Inflammatory macrophage (primary cell): ENCODE data around the gene LRIG3.

Experiments used
- DNase-seq, 2 donors: peaks; one replicate each; pipeline ENCODE4 v3.0.0-alpha.2; 2020 to 2022

Gene LRIG3

DNA sequence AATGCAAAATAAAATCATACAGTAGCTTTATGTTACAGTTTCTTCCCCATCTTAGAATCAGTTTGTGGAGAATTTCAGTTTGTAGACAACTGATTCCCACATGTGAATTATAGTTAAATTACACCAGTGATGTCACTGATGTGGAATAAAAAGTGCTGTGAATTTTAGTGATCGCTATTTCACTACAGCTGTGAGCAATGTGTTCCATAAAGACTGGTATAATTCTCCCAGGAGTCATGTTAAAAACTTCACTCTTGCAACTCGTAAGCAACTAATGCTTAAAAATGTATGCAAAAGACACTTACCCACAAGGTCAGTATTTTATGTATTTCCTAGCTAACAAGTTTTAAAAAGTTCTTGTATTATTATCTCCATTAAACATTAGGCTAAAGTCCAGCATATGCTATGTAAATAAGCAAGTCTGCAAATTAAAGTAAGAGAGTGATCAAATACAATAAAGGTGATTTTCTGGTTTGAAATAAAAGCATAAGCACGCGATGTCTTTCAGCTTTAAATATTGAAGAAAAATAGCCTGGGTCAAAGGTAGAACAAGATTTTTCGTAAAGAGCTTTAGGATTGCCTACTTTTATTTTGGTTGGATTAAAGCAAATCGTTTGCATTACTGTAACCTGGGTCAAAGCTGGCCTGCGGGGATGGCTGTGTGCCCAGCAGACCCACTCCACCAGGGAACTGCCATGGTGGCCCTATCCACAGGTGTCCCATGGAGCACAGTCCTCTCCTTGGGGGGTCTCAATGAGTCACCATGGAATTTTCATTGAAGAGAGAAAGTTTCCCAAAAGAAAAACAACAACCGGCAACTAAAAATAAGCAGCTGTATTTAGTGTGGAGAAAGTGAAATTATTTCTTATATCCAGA is 12.7 kb upstream of the LRIG3 start:
- no peak for DNase-seq

DNA sequence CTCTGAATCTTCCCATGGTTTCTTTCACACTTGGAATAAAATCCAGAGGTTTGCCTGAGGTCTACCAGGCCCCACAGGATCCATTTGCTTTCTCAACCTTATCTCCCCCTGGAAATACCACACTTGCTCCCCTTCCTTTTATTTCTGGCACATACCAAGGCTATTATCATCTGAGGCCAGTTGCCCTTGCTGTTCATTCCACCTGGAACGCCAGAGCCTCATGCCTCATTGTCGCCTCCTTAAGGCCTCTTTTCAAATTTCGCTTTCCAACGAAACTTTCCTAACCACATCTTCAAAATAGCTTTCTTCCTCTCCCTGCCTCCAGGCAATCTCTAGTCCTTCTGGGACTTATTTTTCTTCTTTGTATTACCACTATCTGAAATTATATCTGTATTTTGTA is 11.2 kb upstream of the LRIG3 start:
- DNase-seq = no peak

DNA sequence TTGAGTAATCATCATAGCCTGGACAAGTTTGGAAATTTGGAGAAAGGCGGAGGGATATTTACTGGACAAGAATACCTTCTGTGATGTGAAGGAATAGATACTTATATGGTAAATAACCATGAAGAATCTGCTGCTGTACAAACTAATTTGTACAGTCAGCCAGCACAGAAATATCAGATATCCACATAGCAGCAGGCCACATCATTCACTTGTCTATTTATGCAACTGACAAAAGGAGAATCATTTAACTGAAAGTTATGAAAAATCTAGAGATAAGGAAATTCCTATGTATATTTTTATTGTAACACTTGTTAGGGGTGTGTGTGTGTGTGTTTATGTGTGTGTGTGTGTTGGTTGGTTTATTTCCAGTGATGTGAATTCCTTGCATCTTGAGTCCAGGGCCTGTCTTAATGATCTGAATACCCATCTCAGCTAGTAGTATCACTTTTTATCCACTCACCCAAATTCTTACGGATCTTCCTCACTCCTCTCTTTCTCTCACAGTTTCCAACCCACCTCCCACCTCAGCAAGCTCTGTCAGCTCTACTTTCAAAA is 10.5 kb upstream of the LRIG3 start:
- DNase-seq = no peak

DNA sequence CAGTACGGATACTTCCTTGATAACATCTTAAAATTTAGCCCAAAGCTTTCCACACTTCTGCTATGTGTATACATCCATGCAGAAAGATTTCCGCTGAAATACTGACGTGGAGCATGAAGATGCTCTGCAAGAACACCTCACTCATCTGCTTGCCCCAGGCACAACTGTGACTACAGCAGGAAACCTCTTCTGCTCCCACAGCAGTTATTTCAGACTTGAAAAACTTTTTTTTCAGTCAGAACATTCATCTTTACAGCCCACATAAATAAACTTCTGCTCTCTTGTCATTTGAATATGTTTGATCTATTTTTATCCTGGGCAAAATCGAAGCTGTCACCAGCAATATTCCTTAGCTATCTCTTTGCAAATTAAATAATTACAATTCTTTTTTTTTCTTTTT is 6.8 kb upstream of the LRIG3 start:
- DNase-seq = no peak

DNA sequence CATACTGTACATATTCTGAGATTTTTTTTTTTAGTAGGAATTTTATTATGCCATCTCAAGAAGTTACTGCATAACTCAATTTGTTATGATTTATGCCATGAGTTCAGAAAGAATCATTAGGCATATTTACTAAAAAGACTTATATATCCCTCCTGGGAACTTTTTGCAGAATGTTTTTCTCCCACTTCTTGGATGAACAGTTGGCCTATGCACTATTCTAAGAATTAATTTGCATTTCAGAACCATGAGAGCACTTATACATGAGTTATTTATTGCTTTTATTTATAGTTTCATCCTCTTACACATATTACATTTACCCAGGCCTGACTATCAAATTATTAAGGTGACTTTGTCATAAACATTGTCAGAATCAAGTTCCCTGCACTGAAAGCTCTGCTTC is 6.3 kb upstream of the LRIG3 start:
- DNase-seq = no peak

DNA sequence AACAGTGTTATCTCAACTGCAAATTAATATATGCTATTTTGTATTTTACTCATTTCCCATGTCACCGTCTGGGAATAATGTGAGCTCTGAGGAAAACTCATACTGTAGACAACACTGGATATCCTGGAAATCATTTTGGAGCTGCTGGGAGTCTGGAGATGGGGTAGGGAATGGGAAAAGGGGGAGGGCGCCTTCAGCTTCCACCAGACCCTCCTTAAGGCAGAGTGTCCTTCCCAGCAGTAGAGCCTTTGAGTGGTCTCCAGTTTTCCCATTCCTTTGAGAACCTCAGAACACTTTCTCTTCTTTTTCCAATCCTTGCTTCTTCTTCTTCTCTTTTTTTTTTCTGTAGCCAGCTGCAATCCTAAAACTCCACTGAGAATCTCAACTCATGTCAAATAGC is 5.4 kb upstream of the LRIG3 start:
- DNase-seq = no peak

DNA sequence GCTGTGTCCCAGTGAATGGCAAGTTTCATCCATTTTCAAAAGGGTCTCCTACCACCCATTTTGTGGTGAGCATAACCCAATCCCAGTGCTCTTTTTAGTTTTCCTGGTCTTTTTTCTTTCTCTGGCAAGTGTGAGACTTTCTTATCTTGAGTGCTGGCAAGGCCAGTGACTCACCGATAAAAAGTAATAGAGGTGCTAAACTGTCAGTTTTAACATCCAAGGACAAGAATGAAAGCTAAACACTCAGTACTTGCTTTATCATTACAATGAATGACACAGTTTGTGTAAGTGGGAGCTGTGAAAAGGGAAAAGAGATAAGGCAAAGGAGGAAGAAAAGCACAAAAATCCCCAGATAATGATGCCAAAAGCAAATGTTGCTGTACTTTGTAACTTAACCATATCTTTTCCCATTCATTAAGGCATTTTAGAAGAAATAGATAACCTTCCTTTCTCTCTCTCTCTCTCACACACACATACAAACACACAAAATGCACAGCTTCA is 4.9 kb upstream of the LRIG3 start:
- DNase-seq = no peak

DNA sequence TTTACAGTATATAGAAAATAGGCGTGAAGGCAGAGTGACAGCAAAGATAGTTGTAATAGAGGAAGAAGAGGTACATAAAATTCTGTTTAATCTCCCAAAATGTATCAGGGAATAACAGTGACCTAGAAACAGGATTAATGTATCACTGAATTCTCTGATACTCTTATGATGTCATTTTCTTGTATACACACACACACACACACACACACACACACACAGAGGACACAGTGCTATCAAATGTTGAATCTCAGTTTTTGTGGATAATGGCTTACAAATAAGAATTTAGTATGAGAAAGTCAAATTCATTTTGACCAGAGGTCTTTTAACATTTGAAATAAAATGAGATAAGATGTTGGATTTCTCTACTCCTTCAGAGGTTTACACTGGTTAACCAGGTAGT is 4.3 kb upstream of the LRIG3 start:
- DNase-seq = no peak

DNA sequence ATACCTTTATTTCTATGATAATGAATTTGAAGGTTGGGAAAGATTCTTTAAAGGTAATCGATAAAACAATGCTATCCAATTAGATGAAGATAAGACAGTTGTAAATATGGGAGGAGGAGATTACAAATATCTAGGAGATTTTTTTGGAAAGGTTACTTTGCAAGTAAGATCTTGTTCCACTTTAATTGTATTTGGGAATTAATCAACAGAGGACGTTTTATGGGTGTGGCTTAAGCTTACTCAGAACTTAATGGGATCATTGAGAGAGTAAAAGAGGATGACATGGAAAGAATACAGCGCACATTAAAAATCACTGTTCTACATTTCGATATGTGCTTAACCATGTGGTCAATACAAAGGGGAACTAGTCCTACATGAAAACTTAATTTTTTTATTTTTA is 3.5 kb upstream of the LRIG3 start:
- no peak for DNase-seq

DNA sequence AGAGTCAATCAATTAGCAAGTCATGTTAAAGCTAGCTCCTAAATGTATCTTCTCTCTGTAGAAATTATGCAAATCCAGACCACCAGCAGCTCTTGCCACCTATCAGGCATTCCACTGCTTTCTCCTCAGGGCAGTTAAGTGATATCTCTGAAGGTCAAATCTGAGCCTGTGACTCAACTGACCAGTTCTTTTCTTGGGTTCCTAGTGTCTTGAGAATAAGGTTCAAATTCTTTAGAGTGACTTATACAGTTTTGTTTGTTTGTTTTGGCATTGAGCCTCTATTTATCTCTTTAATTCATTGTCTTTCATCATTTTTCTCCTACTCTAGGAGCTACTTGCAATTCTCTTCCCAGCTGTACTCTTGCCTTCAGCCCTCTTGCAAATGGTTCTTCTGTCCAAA is 2.5 kb upstream of the LRIG3 start:
- DNase-seq = no peak

DNA sequence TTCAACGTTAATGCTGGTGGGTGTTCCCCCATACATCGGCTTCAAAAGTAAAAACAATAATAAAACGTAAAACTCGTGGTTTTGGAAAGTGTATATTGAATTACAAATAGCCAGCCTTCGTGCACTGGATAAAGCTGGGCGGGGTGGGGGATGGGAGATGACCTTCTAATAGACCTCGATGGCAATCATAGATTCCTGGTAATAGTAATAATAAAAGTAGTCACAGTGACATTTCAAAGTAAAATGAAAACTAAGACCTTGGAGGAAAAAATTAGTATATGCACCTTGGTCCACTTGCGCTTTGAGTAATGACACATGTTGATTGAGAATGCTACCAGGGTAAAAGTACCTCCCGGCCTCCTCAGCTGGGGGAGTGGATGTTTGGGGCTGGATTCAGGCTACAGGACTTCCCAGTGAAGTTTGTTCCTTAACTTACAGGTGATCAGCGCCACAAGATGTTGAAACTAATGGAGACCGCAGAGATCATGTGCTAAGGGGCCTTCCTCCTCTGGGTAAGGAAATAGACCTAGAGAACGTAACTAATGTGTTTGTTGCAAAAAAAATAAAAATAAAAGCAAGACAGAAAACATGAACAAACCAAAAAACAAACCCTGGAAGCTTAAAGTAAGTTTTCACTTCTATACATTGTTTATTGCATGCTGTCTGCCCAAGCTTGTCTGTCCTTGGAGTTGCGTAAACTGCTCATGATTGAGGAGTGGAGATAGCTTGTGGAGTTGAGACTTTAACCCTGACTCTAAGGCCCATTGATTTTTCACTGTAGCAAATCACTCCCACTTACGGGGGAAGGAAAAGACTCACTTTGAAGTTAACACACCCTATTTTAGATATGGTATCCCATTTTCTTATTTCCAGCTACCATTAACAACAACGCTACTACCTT is 907 bp upstream of the LRIG3 start:
- no peak for DNase-seq

DNA sequence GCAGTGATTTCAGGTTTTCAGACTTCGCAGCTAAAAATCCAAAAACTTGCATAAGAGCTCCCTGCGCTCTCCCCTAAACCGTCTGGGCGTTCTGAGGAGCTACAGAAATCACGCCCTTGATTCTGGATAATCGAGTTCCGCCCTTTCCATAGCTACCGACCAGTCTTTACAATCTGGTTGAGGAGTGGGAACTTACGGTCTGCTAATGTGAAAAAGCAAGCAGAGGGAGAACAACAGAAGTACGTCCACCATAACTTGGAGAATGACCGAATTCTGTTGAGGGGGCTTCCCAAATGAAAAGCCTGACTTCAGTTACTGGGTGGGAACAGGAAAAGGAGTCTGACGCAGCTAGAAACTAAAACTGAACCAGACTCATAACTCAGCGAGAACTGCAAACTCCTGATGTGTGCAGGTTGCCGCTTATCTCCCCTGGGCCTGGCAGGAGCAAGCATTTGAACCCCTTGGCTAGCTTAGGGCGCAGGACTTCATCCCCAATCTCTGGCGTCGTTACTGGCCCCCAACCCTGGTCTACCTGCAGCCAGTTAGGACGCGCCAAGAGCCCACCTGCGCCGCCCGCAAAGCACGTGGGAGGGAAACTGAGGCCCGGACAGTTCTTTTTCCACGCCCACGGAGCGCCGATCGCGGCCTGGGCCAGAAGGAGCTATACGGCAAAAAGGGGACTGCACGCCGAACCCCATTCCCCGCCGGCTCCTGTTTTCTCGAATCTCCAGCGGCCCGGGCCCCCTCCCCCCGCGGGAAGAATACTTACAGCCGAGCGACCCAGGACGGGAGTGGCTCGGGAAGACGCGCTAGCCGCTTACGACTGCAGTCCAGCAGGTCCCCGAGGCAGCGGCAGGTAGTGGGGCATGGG is 838 bp downstream of the LRIG3 start:
- no peak for DNase-seq

DNA sequence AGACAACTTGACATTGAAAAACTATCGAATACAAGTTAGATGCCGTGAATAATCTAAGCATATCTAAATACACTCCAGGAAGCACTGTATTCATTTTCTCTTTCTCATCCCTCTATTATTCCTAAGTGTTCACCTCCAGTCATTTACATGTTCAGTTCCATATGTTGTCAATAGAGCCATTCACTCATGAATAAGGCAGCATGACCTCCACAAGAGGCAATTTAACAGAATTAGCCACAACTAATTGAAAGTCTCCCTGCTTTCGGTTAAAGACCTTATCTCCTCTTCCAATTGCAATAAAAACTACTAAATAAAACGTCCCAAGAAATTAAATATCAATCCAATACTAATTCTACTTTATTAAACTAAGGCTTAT is 1.8 kb downstream of the LRIG3 start:
- no peak for DNase-seq

DNA sequence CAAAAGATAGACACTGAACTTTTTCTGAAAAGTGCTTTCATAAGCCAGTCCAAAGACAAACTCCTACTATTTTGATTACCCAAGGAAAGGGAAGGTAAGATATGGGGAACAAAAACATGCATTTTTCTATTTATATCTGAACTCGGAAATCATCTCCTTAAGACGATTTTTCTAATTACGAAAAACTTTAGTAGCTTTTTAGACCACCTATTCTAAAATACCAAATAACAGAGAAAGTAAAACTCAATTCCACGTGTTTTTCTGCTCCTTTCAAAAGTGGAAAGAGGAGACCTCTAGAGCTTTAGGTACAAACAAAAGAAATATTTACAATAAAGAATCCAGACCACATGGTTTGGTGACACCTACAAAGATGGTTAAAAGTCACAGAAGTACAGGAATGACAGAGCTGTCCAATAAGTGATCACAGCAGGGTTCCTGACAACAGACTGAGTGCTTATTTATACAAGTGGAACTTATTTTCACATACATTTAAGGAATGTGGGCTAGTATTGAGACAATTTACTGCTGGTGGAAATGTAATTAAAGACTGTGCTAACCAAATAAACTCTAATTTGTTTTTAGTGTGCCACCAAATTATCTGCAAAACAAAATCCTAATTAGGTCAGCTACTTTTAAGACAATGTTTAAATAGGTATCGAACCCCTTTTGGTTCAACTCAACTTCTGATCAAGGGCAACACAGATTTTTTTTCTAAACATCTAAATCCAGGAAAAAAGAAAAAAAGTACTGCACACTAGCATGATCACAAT is 2.4 kb downstream of the LRIG3 start:
- no peak for DNase-seq

DNA sequence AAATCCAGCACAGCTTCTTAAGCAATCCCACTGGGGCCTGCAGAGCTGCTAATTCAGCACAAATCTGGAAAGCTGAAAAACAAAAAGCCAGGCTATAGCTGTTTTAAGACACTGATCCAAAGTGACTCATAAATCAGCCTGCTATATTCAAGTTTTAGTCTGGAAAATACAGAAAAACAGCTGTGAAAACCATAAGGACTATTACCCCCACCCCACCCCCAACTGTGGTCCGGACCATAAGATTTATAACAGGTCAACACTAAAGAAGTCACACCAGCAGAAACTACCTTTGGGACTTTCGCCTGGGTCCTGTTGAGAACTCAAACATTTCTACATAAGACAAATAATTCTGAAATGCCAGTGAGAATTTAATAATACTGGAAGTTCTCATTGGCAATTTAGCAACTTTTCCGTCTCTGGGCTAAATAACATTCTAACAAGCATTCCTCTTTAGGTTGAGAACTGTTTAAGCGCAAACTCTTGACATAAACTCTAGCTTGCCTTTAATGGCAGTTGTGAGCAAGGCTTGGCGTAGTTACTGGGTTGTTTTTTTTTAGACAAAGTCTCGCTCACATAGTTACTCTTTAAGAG is 3.3 kb downstream of the LRIG3 start:
- no peak for DNase-seq

DNA sequence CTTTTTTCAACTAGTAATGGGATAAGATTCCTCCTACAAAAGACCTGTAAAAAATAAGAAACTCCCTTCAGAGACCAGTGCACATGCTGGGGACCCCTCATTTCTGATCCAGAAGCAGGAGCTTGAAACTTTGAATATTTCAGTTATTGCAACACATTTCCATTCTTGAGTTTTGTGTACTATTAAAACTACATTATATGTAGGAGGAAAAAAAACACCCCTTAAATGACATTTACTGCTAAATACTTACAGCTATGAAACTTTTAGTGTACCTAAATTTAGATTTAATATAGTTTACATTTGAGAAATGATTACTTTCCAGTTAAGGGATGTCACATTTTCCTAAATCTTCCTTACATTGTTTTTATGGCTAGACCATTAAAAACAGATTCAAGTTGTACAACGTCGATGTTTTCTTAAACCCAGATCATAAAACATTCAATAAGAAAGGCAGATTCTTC is 4.1 kb downstream of the LRIG3 start:
- DNase-seq = no peak

DNA sequence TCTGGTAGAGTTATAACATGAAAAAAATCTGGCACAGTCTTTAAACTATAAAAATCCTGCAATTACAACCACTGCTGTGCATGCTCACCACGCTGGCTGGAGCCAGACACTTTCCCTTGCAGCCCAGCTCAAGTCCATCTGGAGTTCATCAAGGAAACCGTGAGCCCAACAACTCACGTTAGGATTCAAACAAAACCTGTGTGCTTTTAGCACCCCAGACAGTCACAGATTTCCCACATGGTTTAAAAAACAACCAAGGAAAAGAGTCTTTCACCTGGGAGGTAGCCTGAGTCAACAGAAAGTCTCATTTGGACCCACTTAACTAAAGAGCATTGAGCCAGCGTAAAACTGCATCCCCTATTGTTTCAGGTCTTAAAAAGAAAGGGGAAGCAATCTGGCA is 4.7 kb downstream of the LRIG3 start:
- no peak for DNase-seq

DNA sequence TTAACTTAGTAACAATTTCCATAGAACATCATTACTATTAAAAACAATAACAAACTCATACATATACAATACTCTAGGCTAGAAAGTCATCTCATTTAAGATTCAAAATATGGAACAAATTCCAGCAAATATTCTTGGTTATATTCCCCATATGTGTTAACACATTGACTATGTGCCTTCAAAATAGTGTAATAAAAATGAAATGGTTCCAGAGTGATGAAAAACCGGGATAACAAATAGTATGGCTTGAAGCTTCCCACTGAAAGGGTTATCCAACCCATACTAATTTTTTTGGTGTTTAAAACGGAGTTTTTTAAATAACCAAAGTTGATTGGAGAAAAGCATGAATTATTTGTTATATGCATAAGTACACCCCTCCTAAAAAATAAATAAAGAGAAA is 5.3 kb downstream of the LRIG3 start:
- no peak for DNase-seq

DNA sequence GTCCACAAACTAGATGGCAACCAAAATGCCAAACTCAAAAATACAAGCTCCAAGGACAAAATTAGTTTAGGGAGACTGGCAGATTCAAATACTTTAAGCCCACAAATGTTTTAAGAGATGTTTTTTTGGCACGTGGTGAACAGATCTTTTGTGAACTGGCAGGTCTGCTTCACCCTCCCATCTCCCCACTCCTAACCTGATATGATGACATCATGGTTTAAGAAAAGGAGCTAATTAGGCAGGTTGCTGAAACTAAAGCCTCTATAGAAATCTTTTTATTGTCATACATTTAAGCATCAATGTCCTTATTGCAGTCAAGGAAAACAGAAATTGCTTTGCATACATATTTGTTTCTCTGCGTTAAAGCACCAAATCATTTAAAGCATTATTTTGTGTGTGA is 5.8 kb downstream of the LRIG3 start:
- DNase-seq = no peak

DNA sequence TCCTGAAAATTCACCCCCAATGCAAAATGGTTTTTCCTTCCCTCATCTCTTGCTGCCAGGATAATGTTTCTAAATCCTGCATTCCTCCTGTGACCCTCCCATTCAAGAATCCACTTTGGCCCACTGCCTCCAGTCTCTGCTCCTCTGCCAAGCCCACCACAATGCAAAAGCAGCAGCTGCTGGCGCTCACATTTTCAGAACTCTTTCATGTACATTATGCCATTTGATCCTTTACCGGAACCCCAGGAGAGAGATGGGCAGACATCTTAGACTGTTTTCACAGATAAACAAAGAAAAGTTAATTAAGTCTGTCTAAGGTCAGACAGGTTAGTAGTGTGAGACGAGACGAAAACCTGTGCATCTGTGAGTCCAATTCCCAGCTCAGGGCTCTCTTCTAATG is 12.9 kb downstream of the LRIG3 start:
- no peak for DNase-seq

DNA sequence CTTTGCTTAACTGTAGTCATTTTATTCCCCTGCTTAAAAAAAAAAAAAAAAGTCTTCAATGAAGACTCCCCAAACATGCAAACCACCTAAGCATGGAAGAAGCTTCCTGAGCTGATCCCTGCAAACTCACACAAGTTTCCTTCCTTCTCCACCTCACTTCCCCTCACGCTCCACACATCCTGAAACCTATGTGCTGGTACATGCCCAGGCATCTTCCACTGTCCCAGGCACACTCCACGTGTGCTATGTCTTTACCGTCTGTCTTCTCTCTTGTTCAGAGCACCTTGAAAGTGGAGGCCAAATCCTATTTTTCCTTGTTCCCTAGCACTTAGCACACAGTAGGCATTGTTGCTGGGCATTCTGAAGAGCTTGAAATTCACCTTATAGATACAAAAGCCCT is 13.4 kb downstream of the LRIG3 start:
- DNase-seq = no peak
